Fibroblast of lung (primary cell): ENCODE data around the gene KCNJ5.

Experiments
- EZH2 ChIP-seq: IDR thresholded peaks from 2 replicates; pipeline ENCODE4 v1.5.1; 2012; ENCODE audit warnings: low read length, control low read depth, mild to moderate bottlenecking; ENCODE audit errors: missing control alignments
- TF ChIP-seq, protein P1 (sequence below), 2 donors: IDR thresholded peaks in 1 of 2; conservative IDR thresholded peaks in 1 of 2; 1 replicate in 1 of 2; 2 replicates in 1 of 2; pipeline ENCODE4 v1.5.1; 2011 to 2012; ENCODE audit warnings: low read length in 2 of 2, control low read depth in 1 of 2, inconsistent platforms in 1 of 2, low read depth in 1 of 2, mild to moderate bottlenecking in 1 of 2

DNA sequence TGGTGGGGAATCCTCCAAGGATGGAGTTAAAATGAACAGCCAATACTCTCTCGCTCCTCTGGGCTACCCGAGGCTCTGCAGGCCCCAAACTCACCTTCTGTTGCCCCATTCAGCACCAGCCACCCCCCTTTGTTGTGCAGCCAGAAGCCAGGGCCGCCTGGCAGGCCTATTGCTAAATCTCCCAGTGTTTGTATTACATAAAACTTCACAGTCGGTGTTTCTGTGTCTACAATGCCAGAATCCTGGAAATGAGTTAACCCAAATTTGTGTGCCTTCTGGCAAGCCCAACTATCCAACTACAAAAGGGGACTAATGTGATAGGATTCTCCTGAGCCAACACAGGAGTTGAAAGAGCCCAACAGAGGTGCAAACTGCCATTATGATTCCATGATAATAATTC is 9.3 kb downstream of the KCNJ5 start:
- TF ChIP-seq, protein P1, sequence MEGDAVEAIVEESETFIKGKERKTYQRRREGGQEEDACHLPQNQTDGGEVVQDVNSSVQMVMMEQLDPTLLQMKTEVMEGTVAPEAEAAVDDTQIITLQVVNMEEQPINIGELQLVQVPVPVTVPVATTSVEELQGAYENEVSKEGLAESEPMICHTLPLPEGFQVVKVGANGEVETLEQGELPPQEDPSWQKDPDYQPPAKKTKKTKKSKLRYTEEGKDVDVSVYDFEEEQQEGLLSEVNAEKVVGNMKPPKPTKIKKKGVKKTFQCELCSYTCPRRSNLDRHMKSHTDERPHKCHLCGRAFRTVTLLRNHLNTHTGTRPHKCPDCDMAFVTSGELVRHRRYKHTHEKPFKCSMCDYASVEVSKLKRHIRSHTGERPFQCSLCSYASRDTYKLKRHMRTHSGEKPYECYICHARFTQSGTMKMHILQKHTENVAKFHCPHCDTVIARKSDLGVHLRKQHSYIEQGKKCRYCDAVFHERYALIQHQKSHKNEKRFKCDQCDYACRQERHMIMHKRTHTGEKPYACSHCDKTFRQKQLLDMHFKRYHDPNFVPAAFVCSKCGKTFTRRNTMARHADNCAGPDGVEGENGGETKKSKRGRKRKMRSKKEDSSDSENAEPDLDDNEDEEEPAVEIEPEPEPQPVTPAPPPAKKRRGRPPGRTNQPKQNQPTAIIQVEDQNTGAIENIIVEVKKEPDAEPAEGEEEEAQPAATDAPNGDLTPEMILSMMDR (conservative IDR thresholded peaks at IDR 0.05 in 1 of 2, IDR thresholded peaks at IDR 0.05 in 1 of 2; ENCODE audit: low read depth in 1 of 2, low read length in 2 of 2): no peak
- no peak for TF ChIP-seq EZH2
